LNCAP (cell line): Measurements from ENCODE around the gene SDC4.

Source experiments
- TF ChIP-seq, protein P1 (sequence below): fragments of 450-650 bp; IDR thresholded peaks from 2 replicates; pipeline ENCODE4 v1.5.1; 2017; ENCODE audit warnings: mild to moderate bottlenecking

SDC4 gene

DNA sequence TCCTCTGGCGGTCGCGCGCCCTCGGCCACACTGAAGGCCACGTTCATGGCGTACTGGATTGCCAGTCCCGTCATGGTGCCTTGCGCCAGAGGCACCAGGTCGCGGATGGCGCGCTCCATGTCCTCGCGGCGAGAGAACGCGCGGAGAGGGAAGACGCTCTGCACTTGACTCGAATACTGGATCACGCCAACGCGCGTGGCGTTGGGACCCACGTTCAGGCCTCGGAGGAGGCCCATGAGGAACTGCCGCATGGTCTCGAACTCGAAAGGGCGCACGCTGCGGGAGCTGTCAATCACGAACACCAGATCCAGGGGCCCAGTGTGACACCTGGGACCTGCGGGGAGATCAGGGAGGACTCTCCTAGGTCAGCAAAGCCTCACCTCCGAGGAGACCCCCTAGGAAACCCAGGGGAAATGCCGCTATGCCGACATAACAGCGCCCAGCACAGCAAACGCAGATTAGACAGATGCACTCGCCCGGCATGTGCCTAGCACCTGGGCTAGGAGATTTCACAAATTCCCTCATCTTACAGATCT is 43.7 kb downstream of the SDC4 start:
- TF ChIP-seq, protein P1, sequence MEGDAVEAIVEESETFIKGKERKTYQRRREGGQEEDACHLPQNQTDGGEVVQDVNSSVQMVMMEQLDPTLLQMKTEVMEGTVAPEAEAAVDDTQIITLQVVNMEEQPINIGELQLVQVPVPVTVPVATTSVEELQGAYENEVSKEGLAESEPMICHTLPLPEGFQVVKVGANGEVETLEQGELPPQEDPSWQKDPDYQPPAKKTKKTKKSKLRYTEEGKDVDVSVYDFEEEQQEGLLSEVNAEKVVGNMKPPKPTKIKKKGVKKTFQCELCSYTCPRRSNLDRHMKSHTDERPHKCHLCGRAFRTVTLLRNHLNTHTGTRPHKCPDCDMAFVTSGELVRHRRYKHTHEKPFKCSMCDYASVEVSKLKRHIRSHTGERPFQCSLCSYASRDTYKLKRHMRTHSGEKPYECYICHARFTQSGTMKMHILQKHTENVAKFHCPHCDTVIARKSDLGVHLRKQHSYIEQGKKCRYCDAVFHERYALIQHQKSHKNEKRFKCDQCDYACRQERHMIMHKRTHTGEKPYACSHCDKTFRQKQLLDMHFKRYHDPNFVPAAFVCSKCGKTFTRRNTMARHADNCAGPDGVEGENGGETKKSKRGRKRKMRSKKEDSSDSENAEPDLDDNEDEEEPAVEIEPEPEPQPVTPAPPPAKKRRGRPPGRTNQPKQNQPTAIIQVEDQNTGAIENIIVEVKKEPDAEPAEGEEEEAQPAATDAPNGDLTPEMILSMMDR: no peak

DNA sequence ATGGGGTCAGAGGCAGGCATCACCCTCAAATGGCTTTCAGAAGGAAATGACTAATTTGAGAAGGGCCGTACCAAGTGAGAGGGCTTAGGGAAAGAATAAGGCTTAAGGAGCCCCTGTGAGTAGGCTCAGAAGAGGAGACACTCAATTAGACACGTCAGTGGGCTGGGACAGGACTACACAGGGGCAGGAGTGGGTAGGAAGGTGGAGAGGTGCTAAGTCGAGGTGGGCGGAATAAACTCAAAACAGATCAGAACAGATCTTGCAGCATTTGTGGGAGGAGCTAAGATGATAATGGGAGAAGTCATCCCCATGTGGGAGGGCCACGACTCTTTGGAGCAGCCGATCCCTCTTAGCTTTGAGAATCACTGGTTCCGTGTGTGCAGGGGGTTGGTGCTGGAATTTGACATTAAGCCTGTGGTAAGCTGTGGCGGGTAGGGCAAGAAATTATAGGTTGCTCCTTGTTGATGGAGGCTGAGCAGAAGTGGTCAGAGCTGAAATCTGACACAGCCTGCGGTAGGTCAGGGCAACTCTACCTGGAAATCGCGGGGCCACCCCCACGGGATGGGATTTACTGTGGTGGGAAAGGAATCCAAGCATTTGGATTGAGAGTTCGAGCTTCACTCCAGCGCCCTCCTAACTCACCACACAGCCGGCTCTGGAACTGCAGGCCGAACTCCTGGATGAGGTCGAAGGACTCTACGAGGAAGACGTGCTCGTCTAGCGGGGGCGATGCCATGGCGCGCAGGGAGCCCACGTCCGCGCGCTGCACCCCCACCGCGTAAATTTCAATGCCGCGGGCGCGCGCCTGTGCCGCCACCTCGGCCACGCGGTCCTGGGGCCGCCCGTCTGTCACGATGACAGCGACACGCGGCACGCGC is 44.4 kb downstream of the SDC4 start:
- TF ChIP-seq, protein P1: no peak

- TF ChIP-seq, protein P1: no peak
Observed at GRCh38 chr20:45301824-45302271, 46.4 kb downstream of the SDC4 start.

GRCh38 chr20:45300961-45301360 is 47.3 kb downstream of the SDC4 start:
- TF ChIP-seq, protein P1: no peak; the same call in 1 of the 2 replicates

DNA sequence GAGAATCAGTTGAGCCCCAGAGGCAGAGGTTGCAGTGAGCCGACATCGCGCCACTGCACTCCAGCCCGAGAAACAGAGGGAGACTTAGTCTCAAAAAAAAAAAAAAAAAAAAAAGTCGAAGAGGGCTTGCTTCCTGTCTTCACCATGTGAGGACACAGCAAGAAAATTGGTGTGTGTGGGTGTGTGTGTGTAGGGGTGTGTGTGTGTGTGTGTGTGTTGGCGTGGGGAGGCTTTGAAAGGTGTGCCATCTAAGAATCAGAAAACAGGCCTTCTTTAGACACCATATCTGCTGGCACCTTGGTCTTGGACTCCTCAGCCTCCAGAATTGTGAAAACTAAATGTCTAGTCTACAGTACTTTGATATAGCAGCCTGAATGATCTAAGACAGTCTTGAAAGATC is 48.4 kb downstream of the SDC4 start:
- TF ChIP-seq, protein P1: no peak

GRCh38 chr20:45297786-45298497 is 50.3 kb downstream of the SDC4 start:
- TF ChIP-seq, protein P1: no peak

DNA sequence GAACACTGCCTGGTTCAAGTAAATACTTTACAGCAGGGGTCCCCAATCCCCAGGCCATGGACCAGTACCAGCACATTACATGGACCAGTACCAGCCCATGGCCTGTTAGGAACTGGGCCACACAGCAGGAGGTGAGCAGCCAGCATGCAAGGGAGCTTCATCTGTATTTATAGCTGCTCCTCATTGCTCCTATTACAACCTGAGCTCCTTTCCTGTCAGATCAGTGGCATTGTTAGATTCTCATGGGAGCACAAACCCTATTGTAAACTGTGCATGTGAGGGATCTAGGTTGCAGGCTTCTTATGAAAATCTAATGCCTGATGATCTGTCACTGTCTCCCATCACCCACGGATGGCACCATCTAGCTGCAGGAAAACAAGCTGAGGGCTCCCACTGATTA is 53.6 kb downstream of the SDC4 start:
- TF ChIP-seq, protein P1: no peak
